NCI-H2196 treated with DMSO at 0.1 percent for 48 hours (cell line): Measurements from ENCODE around the gene SELPLG.
"Not testable (repeated sequence)": the region's sequence is repeated elsewhere in the genome, so short reads cannot be mapped to it uniquely, and the experiment has no call there.

ENCODE experiments used
- DNase-seq: peaks from one replicate; lab custom pipeline; 2025; ENCODE audit not compliant: unreplicated experiment; lab: John Stamatoyannopoulos, UW

The SELPLG gene

GRCh38 chr12:108638997-108639822 lies 5.5 kb upstream of the SELPLG start:
- DNase-seq: no peak

GRCh38 chr12:108638141-108638827 lies 4.6 kb upstream of the SELPLG start:
- no peak for DNase-seq

GRCh38 chr12:108637222-108637971 lies 3.7 kb upstream of the SELPLG start:
- no peak for DNase-seq

- DNase-seq: no peak
Observed at GRCh38 chr12:108635997-108636808, 2.5 kb upstream of the SELPLG start.

GRCh38 chr12:108635201-108635996 lies 1.7 kb upstream of the SELPLG start:
- DNase-seq: no peak

GRCh38 chr12:108634341-108634751 lies 652 bp upstream of the SELPLG start:
- DNase-seq: no peak

- DNase-seq: no peak
Observed at GRCh38 chr12:108633081-108633533, 587 bp downstream of the SELPLG start.

GRCh38 chr12:108631261-108631660 lies 2.4 kb downstream of the SELPLG start:
- not testable (repeated sequence) for DNase-seq

- DNase-seq: no peak
Observed at GRCh38 chr12:108630481-108631207, 3.0 kb downstream of the SELPLG start.

- no peak for DNase-seq
Observed at GRCh38 chr12:108629824-108630476, 3.7 kb downstream of the SELPLG start.

- no peak for DNase-seq
Observed at GRCh38 chr12:108629151-108629550, 4.5 kb downstream of the SELPLG start.

- DNase-seq: no peak
Observed at GRCh38 chr12:108627134-108627920, 6.4 kb downstream of the SELPLG start.

- no peak for DNase-seq
Observed at GRCh38 chr12:108625228-108625627, 8.5 kb downstream of the SELPLG start.

GRCh38 chr12:108623577-108623976 lies 10.1 kb downstream of the SELPLG start:
- no peak for DNase-seq

GRCh38 chr12:108622921-108623514 lies 10.7 kb downstream of the SELPLG start:
- no peak for DNase-seq

GRCh38 chr12:108622421-108622820 lies 11.3 kb downstream of the SELPLG start:
- DNase-seq: no peak

- no peak for DNase-seq
Observed at GRCh38 chr12:108621161-108621560, 12.5 kb downstream of the SELPLG start.
